Suprapubic skin (tissue), 4 donors: ENCODE data around the gene CHDH. TPM values are rescaled to one million over a fixed set of nuclear protein-coding genes. Genes with fewer than 3 reads are reported as not detected.

Source experiments
- DNase-seq, 2 donors: peaks; one replicate each; pipeline ENCODE4 v3.0.0-alpha.2; 2019; ENCODE audit warnings: low spot score in 2 of 2
- H3K27ac ChIP-seq: fragments of 200-600 bp; sonication (generic); one replicate; pipeline ENCODE4 v1.5.1; 2019
- H3K27me3 ChIP-seq: fragments of 200-600 bp; sonication (generic); one replicate; pipeline ENCODE4 v1.5.1; 2019
- H3K36me3 ChIP-seq: fragments of 200-600 bp; sonication (generic); one replicate; pipeline ENCODE4 v1.5.1; 2019
- H3K4me1 ChIP-seq: fragments of 200-600 bp; sonication (generic); one replicate; pipeline ENCODE4 v1.5.1; 2019
- H3K4me3 ChIP-seq: fragments of 200-600 bp; sonication (generic); one replicate; pipeline ENCODE4 v1.5.1; 2019; ENCODE audit warnings: mild to moderate bottlenecking
- H3K9me3 ChIP-seq: fragments of 200-600 bp; sonication (generic); one replicate; pipeline ENCODE4 v1.5.1; 2019
- EP300 ChIP-seq: sonication (generic); formaldehyde crosslinking; IDR thresholded peaks from one replicate; pipeline ENCODE4 v1.6.1; 2017; ENCODE audit warnings: antibody characterized with exemption
- POLR2A ChIP-seq, 2 donors: fragments of 450-650 bp; IDR thresholded peaks; one replicate each; pipeline ENCODE4 v1.6.1; 2017; ENCODE audit warnings: antibody characterized with exemption in 2 of 2, mild to moderate bottlenecking in 2 of 2, moderate library complexity in 2 of 2
- POLR2AphosphoS5 ChIP-seq, 3 donors: sonication (generic); formaldehyde crosslinking; IDR thresholded peaks; one replicate each; pipeline ENCODE4 v1.6.1; 2017; ENCODE audit warnings: antibody characterized with exemption in 3 of 3
- WGBS: methylation state at CpG from one replicate; pipeline ENCODE4 v1.1.5; 2018; 5-methylcytosine and 5-hydroxymethylcytosine counted together
- total RNA-seq, 4 donors: library from RNA; depleted of rRNA; stranded (reverse); fragments of >200 nt; gene quantifications; one replicate each; pipeline ENCODE4 v1.1.0, GENCODE V29; 2016
- TF ChIP-seq, protein P1 (sequence below), 2 donors: fragments of 200-600 bp in 1 of 2; fragments of 450-650 bp in 1 of 2; sonication (generic) in 1 of 2; IDR thresholded peaks; one replicate each; pipeline ENCODE4 v1.5.1; 2016 to 2019; ENCODE audit warnings: antibody characterized with exemption in 2 of 2, mild to moderate bottlenecking in 1 of 2, moderate library complexity in 1 of 2

The CHDH gene
- total RNA-seq, 4 donors from 2014 or later = 6.0 to 26.4 (median 9.3) TPM

DNA sequence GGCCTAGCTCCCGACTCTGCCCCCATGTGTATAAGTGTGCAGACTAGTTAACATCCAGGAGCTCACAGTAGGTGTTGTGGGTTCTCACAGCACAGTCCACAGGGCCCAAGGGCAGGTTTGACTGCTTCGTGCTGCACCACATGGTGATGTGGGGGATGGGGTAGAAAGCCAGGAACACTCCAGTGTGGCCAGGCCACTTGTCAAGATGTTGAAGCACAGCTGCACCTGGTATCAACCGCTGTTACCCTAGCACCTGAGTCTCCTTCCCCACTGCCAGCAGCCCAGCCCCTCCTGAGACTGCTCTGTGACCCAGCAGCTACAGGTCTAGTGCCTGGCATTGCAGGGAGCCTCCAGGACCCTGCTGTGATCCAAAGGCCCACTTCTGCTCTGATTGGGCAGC, 53.4 kb downstream of the CHDH start:
- Histone ChIP-seq H3K9me3 (no peaks in the 10 kb centered on the region), H3K36me3 (no peaks in the 10 kb centered on the region), H3K4me3 (no peak overlapping the region), H3K4me1 (no peaks in the 10 kb centered on the region), H3K27ac (no peak overlapping the region), H3K27me3 (no peaks in the 10 kb centered on the region)
- DNase-seq = no peak
- TF ChIP-seq POLR2A (IDR thresholded peaks at IDR 0.05) = no peak
- TF ChIP-seq, protein P1, sequence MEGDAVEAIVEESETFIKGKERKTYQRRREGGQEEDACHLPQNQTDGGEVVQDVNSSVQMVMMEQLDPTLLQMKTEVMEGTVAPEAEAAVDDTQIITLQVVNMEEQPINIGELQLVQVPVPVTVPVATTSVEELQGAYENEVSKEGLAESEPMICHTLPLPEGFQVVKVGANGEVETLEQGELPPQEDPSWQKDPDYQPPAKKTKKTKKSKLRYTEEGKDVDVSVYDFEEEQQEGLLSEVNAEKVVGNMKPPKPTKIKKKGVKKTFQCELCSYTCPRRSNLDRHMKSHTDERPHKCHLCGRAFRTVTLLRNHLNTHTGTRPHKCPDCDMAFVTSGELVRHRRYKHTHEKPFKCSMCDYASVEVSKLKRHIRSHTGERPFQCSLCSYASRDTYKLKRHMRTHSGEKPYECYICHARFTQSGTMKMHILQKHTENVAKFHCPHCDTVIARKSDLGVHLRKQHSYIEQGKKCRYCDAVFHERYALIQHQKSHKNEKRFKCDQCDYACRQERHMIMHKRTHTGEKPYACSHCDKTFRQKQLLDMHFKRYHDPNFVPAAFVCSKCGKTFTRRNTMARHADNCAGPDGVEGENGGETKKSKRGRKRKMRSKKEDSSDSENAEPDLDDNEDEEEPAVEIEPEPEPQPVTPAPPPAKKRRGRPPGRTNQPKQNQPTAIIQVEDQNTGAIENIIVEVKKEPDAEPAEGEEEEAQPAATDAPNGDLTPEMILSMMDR (IDR thresholded peaks at IDR 0.05) = no peak
- WGBS = 100% methylated on average over 1 of the region's 3 CpGs

DNA sequence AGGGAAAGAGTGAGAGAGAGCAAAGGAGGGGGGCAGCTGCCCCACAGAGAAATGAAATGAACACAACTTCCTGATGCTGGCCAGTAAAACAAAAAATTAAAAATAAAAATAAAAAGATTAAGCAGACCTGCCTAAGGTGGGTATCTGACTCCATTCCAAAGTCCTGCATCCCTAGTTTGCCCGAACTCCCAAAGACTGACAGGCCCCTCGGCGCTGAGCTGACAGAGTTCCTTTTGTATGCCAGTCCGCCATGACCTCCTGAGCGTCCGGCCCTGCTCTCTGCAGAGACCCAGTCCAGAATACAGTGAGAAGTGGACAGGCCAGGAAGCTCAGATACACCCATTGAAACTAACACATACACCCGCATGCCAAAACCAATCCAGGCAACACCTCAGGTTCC, 54.9 kb downstream of the CHDH start:
- no peak overlapping the region for H3K27ac ChIP-seq
- no peaks in the 10 kb centered on the region for H3K27me3 ChIP-seq
- no peak for DNase-seq
- 80% methylated on average over 7 of the region's 7 CpGs for WGBS
- H3K36me3 ChIP-seq = no peaks in the 10 kb centered on the region
- H3K9me3 ChIP-seq = no peaks in the 10 kb centered on the region
- TF ChIP-seq EP300 (no peak), POLR2A (IDR thresholded peaks at IDR 0.05) (no peak), POLR2AphosphoS5 (IDR thresholded peaks at IDR 0.05) (no peak)
- TF ChIP-seq, protein P1 (IDR thresholded peaks at IDR 0.05) = no peak
- H3K4me3 ChIP-seq = no peak overlapping the region
- no peaks in the 10 kb centered on the region for H3K4me1 ChIP-seq

DNA sequence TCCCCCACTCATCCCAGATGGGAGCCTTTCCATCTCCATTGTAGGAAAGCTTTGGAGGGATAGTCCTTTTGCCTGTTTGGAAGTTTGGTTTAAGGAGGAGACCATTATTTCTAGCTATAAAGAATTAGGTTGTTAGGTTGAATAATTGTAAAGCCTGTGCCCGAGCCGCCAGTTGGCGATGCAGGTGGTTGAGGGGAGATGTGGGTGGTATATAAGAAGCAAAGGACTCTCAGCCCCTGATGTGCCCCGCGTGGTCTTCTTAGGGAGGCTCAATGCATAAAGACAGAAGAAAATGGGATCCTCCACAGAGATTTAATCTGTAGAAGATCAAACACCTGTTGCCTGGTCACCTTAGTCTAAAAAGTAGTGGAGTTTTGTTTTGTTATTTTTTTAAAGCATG, 55.7 kb downstream of the CHDH start:
- H3K4me1 ChIP-seq = no peaks in the 10 kb centered on the region
- H3K4me3 ChIP-seq = no peak overlapping the region
- H3K9me3 ChIP-seq = no peaks in the 10 kb centered on the region
- WGBS = 95% methylated on average over 5 of the region's 5 CpGs
- no peak overlapping the region for H3K27ac ChIP-seq
- H3K27me3 ChIP-seq = no peaks in the 10 kb centered on the region
- no peaks in the 10 kb centered on the region for H3K36me3 ChIP-seq
- no peak for TF ChIP-seq EP300
- no peak for TF ChIP-seq POLR2AphosphoS5 (IDR thresholded peaks at IDR 0.05)
- TF ChIP-seq, protein P1 (IDR thresholded peaks at IDR 0.05) = no peak
- TF ChIP-seq POLR2A (IDR thresholded peaks at IDR 0.05) = no peak
- no peak for DNase-seq

DNA sequence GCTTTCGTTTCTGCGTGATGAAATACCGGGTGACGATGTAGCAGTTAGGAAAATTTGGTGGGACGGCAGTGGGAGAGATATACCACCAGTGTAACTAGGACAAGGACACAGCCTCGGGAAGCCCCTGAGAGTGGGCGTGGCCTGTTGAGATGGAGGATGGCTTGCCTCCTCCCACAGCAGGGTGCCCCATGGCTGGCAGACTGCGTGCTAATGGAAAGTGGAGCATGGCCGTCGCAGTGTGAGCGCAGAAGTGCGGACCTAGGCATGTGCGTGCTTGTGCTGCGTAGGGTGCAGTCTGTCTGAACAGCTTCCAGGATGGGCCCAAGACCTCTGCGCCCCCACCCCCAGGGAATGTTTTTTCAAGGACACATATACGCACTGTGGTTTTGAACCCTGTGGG, 56.8 kb downstream of the CHDH start:
- H3K27ac ChIP-seq = no peak overlapping the region
- H3K9me3 ChIP-seq = no peaks in the 10 kb centered on the region
- H3K4me3 ChIP-seq = no peak overlapping the region
- no peak for DNase-seq
- H3K36me3 ChIP-seq = no peaks in the 10 kb centered on the region
- TF ChIP-seq POLR2AphosphoS5 (IDR thresholded peaks at IDR 0.05) (no peak), POLR2A (IDR thresholded peaks at IDR 0.05) (no peak), EP300 (no peak)
- TF ChIP-seq, protein P1 (IDR thresholded peaks at IDR 0.05) = no peak
- H3K4me1 ChIP-seq = no peaks in the 10 kb centered on the region
- H3K27me3 ChIP-seq = no peaks in the 10 kb centered on the region
- 89% methylated on average over 16 of the region's 16 CpGs for WGBS

DNA sequence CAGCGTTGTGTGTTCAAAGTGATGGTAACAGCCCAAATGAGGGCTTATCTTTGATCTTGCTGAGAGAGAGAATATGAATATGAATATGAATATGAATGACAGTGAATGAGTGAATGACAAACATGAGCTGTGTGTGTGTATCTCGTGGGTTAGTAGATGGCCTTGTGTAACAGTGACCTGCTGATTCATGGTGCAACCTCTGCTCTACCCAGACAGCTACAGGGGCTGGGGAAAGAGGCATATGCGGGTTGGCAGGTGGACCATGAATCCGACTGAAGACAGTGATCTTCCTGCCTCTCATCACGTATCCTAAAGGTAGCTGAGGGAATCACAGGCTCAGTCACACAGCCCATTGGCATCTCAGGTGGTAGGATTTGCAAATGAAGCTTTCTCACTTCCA, 58.2 kb downstream of the CHDH start:
- WGBS = 81% methylated on average over 5 of the region's 5 CpGs
- no peaks in the 10 kb centered on the region for H3K9me3 ChIP-seq
- H3K36me3 ChIP-seq = no peaks in the 10 kb centered on the region
- DNase-seq = no peak
- TF ChIP-seq, protein P1 (IDR thresholded peaks at IDR 0.05) = no peak
- TF ChIP-seq POLR2A (IDR thresholded peaks at IDR 0.05) = no peak
- TF ChIP-seq POLR2AphosphoS5 (IDR thresholded peaks at IDR 0.05) = no peak
- no peak for TF ChIP-seq EP300
- no peaks in the 10 kb centered on the region for H3K4me1 ChIP-seq
- H3K27me3 ChIP-seq = no peaks in the 10 kb centered on the region
- H3K27ac ChIP-seq = no peak overlapping the region
- no peak overlapping the region for H3K4me3 ChIP-seq
